ENCODE data around the gene ARHGAP26.

DNA sequence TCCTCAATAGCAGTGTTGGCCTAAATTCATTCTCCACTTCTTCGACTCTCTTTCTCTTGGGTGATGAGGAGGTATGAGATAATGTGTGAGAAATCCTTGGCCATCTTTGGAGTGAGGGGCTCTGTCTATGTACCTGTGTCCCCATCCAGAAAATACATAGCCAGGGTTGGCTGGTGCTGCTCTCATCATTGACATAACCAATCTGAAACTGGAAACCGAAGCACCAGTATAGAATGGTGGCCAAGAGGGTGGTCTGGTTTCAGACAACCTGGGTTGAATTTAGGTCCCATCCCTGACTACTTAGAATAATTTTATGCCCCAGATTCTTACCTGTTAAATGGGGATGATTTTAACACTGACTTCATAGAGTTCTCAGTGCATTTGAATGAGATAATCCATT, 208.1 kb downstream of the ARHGAP26 start:
- no peak for TF ChIP-seq CTCF (IDR thresholded peaks at IDR 0.05; ENCODE audit: extremely low read depth in 1 of 2, insufficient read depth in 1 of 2, low read depth in 1 of 2, low read length in 2 of 2)
- no peak for TF ChIP-seq POLR2AphosphoS5 (IDR thresholded peaks at IDR 0.05; ENCODE audit: insufficient read depth, low read depth, low read length)
- no peak for TF ChIP-seq JUN (IDR thresholded peaks at IDR 0.05; ENCODE audit: borderline replicate concordance, insufficient read depth, insufficient read length, low read depth)
- TF ChIP-seq EZH2 (IDR thresholded peaks at IDR 0.05; ENCODE audit: borderline replicate concordance, low read depth, low read length, severe bottlenecking) = no peak
